GM21737 (cell line): Measurements from ENCODE around the gene CHD6.

Source experiments
- ATAC-seq: cut with Tn5 transposase; IDR thresholded peaks from one replicate; pipeline ENCODE4 v1.9.1; 2021; ENCODE audit warnings: mild to moderate bottlenecking, moderate library complexity; ENCODE audit not compliant: unreplicated experiment

The CHD6 gene

DNA sequence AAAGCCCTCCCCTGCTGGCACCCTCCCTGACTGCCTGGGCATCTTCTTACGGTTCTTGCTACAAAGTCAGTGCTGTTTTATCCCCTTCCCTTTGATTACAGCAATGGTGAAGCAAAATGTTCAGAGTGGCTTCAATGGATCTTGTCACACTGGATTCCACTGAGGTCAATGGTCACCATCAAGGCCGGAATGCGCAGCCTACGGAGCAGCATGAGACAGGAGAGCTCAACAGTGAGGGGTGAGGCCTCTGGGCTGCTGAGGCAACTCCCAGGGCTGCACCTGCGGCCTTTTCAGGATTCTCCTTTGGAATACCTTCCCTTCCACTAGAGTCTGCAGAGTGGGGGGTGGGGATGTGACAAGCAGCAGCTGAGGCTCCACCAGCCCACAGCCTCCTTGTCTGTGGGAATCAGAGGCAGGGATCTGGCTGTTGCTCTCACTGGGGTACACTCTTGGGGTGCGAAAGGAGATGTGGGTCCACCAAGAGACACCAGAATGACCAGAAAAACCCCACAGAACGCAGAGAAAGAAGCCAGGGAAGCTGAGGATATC is 211.2 kb downstream of the CHD6 start:
- ATAC-seq = no peak

DNA sequence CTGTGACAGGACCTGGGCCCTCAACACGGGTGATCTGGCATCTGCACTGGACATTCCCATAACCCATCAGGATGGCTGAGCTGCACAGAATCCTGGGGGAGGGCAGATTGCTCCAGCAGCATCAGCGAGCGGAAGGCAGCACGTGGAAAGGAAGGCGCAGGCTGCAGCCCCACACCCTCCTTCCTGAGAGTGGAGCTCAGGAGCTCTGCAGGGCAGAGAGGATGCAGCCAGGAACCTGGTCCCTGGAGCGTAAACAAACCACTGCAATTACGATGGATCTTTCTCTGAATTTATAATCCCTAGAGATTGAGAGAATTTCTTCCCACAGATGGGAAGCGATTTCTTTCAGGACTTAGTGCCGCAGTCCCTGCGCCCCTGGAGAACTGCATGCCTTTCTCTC is 211.8 kb downstream of the CHD6 start:
- ATAC-seq = no peak

DNA sequence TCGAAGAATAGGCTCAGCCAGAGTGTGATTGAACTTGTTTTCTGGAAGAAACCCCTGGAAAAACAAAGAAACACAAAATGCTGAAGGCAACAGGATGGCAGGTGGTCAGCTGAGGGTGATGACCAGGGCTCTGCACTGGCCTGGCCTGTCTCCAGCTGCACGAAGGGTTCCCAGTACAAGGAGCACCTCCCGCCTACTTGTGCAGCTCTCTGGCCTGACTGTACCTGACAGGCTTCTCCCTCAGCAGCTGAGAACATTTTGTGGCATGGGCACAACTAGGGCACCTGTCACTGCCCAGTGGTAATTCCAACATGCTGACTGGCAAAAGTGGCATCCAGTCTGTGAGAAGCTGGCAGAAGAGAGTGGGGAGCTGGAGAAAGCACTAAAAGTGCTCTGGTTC is 212.7 kb downstream of the CHD6 start:
- no peak for ATAC-seq

DNA sequence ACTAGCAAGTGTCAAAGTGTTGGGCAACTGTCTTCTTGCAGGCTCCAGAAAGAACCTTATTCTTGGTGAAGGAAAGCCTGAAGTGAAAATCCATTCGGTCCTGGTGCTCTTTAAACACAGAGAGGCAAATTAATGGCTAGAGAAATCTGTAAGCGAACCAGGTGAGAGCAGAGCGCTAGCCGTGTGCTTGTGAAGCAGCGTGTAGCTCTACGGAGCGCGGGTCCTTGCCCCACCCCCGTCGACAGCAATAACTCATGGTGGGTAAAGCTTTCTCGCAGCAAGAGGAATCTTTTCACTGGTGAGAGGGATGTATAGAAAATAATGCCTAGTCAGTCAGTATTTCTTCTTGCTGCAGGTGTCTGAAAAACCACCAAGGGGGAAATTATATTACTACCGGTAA is 214.6 kb downstream of the CHD6 start:
- ATAC-seq = no peak

DNA sequence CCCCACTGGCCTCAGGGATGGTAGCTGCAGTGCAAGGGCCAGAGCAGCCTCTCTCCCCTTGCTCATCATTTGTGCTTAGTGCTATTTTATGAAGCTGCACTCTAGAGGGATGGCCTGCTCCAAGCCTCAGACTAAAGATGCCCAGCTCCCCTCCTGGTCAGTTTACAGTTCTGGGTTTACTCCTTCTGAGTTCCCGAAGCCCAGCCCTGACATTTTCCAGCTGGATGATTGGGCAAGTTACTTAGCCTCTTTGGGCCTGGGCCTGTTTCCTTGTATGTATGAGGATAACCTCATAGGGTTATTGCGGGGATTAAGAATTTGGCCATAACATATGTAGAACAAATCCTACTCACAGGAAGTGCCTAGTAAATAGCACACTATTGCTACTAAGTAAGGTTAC is 219.8 kb downstream of the CHD6 start:
- no peak for ATAC-seq

DNA sequence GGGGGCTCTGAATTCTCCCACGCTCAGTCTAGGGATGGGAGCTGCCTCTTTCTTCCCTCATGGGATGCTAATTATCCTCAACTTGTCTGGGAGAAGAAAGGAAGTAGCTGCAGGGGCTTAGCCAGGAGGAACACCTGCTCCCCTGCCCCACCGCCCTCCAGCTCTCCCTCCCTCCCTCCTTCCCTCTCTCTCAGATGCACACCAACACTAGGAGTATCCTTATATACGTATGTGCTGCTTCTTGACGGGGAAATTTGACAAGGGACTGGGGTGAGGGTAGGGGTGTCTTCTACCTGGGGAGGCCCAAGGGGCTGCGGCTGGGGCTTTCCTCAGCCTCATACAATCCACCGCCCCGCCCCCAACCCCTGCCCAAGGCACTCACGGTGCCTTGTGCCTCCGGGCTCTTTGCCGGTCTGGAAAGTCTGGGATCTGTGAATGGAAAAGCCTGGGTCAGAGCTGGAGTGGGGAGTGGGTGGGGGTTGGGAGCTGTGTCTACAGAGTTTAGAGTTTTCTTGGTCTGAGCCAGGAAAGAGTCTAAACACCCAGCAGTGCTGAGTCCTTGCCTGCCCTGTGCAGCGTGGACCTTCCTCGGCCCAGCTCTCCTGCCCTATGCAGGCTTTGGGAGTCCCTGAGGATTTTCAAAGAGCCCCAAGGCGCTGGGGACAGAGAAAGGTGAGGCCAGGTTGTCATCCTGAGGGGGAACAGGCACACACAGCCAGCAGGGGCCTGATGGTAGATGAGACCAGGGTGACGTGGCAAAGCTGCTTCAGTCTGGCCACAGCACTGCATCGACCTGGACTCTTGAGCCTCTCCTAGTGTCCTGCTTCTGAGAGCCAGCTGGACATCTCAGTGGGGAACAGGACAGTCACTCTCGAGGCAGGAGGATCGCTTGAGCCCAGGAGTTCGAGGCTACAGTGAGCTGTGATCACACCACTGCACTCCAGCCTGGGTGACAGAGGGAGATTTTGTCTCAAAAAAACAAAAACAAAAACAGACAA is 222.2 kb downstream of the CHD6 start:
- ATAC-seq = no peak

DNA sequence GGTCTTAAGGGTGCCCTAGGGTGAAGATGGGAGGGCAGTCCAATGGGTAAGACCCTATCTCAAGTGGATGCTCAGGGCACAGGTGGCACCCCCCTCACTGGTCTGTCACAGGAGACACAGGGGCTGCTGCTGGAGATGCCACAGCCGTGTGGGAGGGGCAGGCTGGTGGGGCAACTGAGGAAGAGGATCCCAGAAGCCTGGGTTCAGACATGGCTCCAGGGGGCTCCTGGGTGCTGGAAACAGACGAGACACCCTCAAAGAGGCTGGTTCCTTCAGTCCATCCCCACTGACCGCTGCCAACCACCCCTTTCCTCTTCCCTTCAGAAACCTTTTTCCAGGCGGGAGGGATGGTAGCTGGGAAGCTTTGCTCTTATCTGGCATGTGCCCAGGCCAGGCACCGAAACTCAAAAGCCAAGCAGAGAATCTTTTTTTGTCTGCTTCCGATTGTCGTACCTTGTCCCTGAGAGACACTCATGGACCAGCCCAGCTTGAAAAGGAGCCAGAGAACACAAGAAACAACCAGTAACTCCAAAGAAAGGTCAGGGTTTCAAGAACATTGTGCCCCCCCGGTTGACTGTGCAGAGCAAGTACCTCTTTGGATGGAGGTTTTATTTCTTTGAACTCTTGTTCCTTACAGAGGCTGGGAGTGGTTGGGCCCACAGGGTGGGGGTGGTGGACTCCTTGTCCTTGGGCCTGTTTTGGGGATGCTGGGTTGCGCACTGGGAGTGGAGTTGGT is 223.1 kb downstream of the CHD6 start:
- ATAC-seq = no peak

DNA sequence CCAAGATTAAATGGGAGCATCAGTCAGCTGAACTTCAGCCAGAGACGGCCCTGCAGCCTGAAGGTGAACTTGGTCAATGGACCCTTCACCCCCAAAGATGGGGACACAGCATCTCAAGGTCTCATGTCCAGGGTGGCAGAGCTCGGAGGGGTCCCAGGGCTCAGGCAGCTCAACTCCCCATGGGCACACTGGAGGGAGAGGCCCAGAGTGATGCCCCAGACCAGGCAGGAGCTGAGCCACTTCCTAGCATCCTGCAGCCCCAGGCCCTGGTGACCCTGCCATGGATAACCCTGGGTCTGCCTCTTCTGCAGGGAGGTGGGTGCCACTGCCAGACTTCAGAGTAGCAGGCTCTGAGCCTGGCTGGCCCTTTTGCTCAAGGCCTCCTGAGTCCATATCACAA is 224.1 kb downstream of the CHD6 start:
- no peak for ATAC-seq

DNA sequence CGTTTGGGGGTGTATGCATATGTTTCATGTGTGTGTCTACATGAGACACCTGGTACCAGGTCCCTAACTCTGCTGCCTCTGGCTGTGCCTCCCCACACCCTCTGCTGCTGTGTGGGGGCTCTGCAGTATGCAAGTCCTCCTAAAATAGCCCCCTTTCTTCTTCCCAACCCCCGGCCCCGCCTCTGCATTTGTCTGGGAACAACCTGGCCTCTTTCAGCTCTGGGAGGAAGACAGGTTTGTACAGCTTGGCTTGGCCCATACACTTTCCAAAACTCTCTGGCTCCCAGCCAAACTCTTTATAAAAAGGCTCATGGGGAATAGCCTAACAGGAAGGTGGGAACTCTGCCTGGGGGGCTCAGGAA is 224.5 kb downstream of the CHD6 start:
- ATAC-seq = no peak

DNA sequence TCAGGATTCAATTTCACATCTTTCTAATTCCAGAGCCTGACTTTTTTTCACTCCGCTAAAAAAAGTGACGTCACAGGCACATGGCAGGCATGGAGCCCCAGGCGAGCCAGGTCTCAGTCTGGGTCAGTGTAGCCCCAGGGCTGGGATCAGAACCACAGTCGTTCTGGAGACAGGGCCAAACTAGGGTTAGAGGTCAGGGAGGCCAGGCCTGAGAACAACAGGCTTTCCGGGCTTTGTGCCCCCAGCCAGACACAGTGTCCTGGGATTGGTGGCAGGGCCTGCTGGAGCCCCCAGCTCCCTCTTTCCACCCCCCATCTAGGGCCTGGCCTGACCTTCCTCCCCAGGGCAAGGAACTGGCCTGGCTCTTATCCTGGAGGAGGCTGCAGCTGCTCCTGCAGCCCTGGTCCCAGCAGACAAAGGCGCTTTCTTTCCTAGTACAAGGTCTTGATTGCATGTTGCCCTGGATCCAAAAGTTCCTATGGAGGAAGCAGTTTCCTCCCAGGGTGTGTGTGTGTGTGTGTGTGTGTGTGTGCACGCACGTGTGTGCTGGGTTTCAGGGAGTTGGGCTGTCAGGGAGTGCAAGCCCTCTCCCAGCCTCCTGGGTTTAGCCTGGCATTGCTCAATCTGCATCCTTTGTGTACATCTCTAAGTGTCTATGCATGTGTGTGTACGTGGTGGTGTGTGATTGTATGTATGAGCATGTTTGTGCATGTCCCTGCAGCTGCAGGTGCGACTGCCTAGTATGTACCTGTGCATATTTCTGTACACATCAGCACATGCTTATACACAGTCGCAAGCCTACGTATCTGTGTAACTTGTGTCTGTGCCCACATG is 225.1 kb downstream of the CHD6 start:
- no peak for ATAC-seq

DNA sequence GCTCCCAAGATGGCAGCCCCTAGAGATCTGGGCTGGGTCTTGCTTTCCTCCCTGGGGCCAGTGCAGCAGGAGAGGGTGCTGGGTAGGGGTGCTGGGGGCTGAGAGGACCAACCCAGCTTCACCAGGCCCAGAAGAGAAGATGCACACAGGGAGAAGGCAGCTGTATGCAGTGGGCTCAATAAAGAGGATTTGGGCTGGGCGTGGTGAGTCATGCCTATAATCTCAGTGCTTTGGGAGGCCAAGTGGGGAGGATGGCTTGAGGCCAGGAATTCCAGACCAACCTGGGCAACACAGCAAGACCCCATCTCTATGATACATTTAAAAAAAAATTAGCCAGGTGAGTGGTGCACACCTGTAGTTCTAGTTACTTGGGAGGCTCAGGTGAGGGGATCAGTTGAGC is 225.9 kb downstream of the CHD6 start:
- no peak for ATAC-seq

DNA sequence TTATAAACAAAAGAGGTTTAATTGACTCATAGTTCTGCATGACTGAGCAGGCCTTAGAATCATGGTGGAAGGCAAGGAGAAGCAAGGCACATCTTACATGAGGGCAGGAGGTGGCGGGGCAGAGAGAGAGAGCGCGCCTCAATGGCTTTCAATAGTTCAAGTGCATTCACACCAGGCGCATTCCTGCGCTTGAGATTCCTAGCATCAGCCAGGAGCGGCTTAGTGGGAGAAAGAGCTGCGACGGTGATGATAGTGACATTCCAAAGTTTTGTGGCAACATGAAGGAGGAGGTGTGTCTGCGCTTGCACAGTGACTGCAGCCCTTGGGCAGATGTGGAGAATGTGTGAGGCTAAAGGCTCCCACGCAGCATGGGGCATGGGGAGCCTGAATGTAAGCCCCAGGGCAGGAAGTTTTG is 226.6 kb downstream of the CHD6 start:
- no peak for ATAC-seq

DNA sequence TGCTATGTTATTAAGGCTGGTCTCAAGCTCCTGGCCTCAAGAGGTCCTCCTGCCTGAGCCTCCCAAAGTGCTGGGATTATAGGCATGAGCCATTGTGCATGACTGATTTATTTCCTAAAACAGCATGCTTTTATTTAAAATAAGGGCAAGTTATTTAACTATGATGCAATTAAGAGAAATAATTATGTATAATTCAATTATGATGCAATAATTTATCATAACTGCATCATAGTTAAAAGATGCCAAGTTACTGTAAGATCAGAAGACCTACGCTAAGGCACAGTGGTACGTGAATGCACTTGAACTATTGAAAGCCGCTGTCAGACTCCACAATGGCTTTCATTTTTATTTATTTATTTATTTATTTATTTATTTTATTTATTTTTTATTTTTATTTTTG is 227.3 kb downstream of the CHD6 start:
- ATAC-seq = no peak

DNA sequence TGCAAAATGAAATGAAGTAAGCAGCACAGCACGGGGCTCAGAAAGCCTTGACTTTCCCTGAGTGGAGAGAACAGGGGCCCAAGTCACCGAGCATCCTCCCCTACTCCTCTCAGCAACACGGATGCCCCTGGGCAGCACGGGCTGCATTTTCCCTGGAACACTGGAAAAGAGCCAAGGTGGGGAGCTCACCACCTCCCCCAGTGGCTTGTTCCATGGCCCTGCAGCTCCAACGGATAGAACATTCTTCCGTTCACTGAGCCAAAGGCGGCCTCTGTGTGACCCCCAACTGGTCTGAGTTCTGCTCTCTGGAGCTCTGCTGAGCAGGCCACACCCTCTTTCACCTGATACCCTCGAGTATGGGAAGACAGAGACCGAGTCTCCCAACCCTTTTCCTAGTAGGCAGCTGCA is 230.7 kb downstream of the CHD6 start:
- no peak for ATAC-seq

DNA sequence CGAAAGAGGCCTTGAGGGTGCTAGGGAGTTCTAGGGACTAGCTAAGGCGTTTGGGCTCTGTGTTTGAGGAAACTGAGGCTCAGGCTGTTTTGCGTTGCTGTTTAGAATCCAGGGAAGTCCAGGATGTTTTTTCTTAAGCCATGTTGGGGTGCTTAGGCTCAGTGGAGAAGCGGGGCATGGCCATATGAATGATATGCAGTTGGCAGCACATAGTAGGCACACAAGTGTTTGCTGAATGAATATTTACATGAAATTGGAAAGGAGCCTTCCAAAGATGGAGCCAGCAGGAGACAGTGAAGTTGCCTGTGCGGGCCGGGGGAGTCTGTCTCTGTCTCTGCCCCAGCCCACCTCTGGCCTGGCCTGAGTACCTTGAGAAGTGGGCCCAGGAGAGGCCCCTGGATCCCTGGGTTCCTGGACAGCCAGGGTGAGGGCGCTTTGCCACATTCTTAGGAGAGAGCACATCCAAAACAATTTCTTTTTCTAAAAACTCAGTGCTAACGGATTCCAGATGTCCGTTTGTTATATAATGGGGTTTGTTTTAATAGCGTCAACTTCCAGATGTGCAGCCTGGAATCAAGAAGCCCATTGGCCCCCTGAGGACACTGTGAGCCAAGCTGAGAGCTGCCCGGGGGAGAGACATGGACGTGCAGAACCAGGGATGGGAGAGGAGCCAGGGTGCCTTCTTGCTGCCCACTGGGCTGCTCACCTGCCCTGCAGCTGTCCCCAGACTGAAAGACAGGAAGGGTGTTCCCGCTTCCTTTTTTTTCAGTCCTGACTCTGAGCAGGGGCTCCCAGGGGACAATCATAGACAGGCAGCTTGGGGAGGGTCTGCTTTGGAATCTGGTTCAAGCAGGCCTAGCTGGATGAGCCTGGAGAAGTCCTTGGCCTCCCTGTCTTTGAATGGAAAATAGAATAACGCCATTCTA is 231.4 kb downstream of the CHD6 start:
- ATAC-seq = no peak

DNA sequence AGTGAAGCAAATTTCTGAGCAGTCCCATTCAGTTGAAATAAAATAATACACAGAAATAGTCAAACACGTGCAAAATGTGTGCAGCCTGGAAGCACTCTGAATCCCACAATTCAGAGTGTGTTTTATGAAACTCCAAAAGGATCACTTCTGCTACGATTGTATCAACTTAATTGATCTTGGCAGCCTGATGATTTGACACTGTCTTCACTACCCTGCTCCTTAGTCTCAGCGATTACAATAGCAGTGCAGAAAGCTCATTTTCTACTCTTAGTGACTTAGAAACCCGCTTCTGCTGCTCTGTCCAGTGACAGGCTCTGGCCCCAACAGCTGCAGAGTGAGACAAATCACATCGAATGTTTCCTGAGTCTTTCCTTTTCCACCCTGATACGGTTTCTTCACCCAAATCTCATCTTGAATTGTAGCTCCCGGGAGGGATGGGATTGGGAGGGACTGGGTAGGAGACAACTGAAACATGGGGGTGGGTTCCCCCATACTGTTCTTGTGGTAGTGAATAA is 235.3 kb downstream of the CHD6 start:
- no peak for ATAC-seq

DNA sequence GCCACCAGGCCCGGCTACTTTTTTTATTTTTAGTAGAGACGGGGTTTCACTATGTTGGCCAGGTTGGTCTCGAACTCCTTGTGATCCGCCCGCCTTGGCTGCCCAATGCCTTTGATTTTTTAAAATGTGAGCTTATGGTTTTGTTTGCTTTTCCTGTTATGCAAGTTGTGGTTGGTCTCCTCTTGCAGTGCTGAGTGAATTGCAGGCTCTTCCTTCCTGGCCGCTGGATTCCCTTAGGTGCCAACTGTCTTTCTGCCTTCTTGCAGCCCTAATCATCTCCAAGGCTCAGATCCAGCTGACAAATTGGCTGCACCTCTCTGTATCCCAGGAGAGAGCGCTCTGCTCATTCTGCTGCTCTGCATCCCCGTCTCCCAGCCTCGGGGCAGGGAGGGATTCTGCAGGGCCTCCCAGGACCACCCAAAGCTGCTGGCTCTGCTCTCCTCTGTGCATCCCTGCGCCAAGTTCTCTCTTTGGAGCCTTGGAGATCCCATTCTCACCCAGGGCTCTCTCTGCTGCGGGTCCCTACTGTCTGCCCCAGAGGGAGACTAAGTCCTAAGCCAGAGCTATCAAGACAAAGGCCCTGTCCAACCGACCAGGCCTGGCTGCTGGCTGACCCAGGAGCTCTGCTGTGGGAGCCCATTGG is 237.5 kb downstream of the CHD6 start:
- ATAC-seq = no peak

DNA sequence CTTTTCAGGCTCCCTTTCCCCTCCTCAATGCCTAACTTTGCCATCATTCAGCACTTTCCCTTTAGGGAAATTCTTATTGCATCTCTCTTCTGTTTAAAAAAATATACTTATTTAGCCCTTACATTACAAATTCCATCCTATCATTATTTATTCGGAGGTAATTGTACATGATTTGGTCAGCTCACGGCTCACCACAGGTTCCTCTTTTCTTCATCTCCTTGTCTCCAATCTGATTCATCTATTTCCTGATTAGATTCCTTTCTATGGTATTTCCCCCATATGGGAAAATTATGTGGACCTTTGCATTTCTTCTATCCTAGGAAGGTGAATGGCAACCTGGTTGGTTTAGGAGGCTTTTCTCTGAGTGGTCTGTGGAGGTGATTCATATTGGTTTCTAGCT is 238.6 kb downstream of the CHD6 start:
- no peak for ATAC-seq

DNA sequence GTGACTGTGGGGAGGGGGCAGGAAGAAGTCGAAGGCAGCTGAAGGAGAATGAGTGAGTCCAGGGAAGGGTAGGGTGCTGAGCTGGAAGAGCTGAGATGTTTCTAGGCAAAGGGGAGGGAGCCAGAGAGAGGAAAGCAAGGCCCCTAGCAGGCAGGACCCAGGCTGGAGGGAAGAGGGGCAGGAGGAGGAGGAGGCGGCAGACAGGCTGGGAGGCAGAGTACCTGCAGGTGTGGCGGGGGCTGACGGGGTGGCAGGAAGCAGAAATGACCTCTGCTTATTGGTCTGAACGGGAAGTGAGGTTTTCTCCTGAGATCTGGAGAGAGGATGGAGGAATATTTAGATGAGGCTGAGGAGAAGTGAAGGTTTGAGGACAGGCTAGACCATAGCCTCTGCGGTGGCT is 240.9 kb downstream of the CHD6 start:
- ATAC-seq = no peak
